CD4-positive, alpha-beta T cell treated with Interleukin-15 for 4 hours (primary cell): ENCODE measurements around the gene MAP10.
"Not testable (repeated sequence)": the region's sequence is repeated elsewhere in the genome, so short reads cannot be mapped to it uniquely, and the experiment has no call there.

Experiments
- DNase-seq: peaks from one replicate; pipeline ENCODE4 v3.0.0-alpha.2; 2020; ENCODE audit warnings: low spot score

The MAP10 gene

DNA sequence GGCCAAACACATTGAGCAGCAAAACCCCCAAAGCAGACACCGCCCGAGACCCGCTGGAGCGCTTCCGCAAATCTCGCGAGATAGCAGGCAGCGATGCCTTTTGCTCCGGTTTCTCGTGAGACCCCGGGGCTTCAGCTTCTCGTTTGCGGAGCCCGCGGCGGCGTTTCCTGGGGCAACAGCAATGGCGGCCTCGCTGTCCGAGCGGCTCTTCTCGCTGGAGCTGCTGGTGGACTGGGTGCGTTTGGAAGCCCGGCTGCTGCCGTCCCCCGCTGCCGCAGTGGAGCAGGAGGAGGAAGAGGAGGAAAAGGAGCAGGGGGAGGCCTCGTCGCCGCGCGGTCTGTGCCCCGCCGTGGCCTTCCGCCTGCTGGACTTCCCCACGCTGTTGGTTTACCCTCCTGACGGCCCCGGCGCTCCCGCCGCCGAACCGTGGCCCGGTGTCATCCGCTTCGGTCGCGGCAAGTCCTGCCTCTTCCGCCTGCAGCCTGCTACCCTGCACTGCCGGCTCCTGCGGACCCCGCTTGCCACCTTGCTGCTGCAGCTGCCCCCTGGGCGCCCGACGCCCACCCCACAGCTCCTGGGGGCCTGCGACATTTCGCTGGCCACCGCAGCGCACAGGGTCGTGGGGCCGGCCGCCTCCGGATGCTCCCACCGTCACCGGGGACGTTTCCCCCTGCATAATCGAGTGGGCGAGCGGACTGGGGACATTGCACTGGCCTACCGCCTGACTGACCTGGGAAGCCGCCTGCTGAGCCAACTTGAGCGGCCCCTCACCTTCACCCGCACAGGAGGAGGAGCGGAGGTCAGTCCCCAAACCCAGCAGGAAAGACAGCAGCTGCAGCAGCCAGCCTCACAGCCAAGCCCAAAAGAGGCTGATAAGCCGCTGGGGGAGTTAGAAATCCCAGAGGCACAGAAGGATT is at the start of gene MAP10:
Gene MAP10 (plus strand): TSS at position 148 of the 917 bp plus-strand sequence. CDS start 34 bp downstream, at position 182.
- peak; percentile 65 for DNase-seq

GRCh38 chr1:232764458-232765251 is 40.6 kb upstream of the MAP10 start:
- no peak for DNase-seq

GRCh38 chr1:232765542-232765941 is 39.7 kb upstream of the MAP10 start:
- no peak for DNase-seq

- DNase-seq: no peak
Measured at GRCh38 chr1:232766241-232766890, 38.9 kb upstream of the MAP10 start.

DNA sequence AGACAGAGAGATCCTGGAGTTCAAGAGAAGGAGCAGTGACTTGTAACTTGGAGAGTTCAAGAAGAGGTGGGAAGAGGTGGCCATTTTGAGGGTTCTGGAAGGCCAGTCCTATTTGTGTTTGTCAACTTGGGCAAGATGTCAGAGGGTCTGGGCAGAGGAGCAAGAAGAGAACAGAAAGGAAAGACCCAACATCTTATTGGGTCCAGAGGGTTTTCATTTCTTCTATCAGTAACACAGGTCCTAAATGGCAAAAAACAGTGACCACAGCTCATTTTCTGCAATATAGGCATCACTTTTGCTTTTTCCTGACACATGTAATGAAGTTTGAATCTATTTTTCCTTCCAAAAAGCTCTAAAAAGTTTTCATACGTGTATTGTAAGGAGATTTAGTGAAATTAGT is 38.3 kb upstream of the MAP10 start:
- DNase-seq: no peak

DNA sequence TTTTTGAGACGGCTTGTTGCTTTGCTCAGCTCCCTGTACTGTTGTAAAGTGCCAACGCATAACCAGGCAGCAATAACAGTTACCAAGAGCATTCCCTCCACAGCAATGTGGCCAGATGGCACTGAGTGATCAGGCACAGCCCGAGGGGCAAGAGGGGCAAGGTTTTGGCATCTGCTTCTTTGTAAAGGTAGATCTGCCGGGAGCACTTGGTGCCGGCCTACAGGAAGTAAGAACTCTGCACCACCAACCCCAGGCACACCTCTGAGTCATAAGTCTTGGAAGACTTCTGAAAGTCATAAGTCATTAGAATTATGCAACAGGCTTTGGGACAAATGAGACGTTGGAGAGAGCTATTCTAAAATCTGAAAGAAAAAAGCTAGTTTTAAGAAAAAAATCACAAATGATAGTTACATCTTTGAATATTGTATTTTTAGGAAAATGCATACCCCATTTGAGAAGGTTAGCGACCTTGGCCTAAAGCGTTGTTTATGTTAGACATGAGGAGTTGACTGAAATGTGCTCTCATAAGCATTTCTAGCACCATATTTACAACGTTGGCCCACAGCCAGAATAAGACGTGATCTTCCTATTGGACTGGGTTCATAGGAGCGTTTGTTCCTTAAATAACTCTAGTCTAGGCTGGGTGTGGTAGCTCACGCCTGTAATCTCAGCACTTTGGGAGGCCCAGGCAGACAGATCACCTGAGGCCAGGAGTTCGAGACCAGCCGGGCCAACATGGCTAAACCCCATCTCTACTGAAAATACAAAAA is 37.7 kb upstream of the MAP10 start:
- DNase-seq: no peak

DNA sequence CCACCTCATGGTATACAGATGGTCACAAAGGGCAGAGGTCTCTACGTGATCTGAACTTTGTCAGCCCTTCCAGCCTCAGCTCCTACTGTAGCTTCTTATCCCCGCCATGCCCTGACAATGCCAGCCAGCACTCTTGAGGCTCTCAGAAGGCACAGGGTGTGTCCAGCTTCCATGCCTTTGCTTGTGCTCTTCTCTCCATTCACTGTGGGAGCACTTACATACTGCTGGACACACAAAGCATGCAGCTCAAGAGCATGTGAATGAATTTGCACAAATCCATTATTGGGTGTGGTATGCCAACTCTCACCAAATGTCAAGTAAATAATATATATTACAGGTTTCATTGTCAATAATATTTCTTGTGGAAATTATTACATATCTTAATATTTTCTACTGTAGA is 36.4 kb upstream of the MAP10 start:
- no peak for DNase-seq

GRCh38 chr1:232769733-232770132 is 35.5 kb upstream of the MAP10 start:
- no peak for DNase-seq

- DNase-seq: no peak
Measured at GRCh38 chr1:232773752-232774151, 31.5 kb upstream of the MAP10 start.

- no peak for DNase-seq
Measured at GRCh38 chr1:232776526-232777106, 28.6 kb upstream of the MAP10 start.

DNA sequence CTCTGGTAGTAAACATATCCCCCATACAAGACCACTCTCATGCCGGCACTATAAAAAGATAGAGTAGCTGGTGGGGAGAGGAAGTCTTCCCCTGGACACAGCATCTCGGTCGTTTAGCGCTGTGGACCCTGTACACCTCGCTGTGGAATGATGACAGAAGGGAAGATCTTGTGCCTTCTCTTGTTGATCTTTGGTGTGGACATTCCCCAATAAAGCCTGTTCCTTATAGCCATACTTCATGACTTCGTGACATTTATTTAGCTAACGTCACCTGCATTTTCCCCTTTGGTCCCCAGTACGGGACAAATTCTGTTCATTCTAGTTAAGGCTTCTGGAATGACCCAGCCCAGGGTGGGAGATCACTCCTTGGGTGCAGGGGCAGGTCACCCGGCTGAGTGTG is 24.9 kb upstream of the MAP10 start:
- DNase-seq: no peak

- DNase-seq: no peak
Measured at GRCh38 chr1:232784794-232785193, 20.4 kb upstream of the MAP10 start.

GRCh38 chr1:232785630-232786029 is 19.6 kb upstream of the MAP10 start:
- DNase-seq: not testable (repeated sequence)

GRCh38 chr1:232786845-232787455 is 18.3 kb upstream of the MAP10 start:
- DNase-seq: no peak

DNA sequence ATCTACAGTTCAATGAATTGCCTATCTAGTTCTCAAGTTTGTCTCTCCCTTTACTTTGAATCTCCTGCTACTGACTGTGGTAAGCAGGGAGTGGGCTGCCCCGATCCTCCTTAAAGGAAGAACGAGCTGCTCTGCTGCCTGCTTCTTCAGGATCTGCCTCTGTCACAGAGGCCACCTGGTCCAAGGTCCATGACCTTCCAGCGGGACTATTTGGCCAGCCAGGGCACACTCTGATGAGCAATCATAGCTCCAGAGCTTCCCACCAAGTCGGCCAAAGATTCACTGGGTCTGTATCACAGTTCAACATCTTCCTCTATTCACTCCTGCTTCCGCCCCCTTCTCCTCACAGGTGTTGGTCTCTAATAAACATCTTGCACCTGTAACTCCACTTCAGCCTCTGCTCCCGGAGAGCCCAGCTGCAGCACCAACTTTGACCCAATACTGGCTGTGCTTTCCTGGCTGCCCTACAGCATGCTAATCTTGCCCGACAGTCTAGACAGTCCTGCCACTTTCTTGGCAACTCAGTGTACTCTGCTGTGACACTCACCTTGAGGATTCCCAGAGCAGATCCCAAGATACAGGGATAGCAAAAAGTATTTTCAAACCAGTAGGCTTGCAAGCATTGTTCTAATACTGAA is 16.9 kb upstream of the MAP10 start:
- no peak for DNase-seq

DNA sequence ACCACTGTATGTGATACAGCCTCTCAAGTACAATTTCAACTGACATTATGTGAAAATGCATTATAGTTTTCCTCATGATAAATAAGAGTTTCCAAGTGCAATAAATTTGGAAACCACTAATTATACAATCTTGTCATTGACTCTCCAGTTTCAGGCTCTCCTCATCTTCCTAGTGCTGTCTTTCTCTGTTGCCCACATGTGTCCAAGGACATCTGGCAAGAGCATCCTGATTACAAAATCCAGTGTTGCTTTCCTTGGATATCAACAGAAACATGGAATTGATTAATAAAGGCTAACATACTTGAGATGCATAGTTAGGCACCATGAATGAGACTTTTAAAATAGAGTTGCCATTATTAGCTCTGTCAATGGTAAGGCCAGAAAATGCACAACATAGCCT is 15.6 kb upstream of the MAP10 start:
- no peak for DNase-seq

- no peak for DNase-seq
Measured at GRCh38 chr1:232792949-232793348, 12.3 kb upstream of the MAP10 start.

- no peak for DNase-seq
Measured at GRCh38 chr1:232793944-232794343, 11.3 kb upstream of the MAP10 start.

- DNase-seq: no peak
Measured at GRCh38 chr1:232795497-232796053, 9.6 kb upstream of the MAP10 start.

DNA sequence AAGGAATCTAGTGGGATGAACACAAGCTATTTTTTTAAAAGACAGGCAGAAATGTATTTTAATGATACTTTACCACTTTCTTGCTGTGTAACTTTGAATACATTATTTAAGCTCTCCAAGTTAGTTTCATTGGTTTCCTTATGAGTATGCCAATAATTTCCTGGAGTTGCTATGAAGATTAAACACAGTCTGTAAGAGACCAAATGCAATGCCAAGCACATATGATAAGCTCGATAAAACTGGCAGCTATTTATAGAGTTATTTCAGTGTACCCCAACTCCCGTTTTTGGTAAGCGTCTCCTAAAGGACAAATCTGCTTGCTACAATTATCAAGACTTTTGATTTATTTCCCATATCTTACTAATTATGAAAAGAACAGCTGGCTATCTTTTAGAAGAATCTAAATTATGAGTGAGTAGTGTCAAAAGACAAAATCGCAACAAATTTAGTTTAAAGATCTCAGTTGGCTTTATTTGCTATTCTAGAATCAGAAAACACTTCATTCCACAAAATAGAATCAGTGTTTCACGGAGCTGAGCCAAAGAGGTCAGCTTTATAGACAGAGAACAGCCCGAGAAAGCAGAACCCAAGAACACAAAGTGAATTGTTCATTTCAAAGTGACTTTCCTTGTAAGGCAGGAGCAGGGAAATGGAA is 7.2 kb upstream of the MAP10 start:
- no peak for DNase-seq
